Hepatocyte (in vitro differentiated cells): ENCODE data around the gene TMA7B.

Experiments used
- EZH2 ChIP-seq: fragments of 200-600 bp; sonication (generic); IDR thresholded peaks from 2 replicates; pipeline ENCODE4 v1.6.1; 2016; ENCODE audit warnings: antibody characterized with exemption, mild to moderate bottlenecking, borderline replicate concordance
- EZH2phosphoT487 ChIP-seq: fragments of 200-600 bp; sonication (generic); IDR thresholded peaks from one replicate; pipeline ENCODE4 v1.6.1; 2018; ENCODE audit warnings: antibody characterized with exemption, mild to moderate bottlenecking, low read depth, moderate library complexity; ENCODE audit not compliant: unreplicated experiment, severe bottlenecking
- TF ChIP-seq, protein P1 (sequence below): fragments of 200-600 bp; sonication (generic); IDR thresholded peaks from 2 replicates; pipeline ENCODE4 v1.5.1; 2016; ENCODE audit warnings: antibody characterized with exemption, mild to moderate bottlenecking; ENCODE audit not compliant: poor library complexity

DNA sequence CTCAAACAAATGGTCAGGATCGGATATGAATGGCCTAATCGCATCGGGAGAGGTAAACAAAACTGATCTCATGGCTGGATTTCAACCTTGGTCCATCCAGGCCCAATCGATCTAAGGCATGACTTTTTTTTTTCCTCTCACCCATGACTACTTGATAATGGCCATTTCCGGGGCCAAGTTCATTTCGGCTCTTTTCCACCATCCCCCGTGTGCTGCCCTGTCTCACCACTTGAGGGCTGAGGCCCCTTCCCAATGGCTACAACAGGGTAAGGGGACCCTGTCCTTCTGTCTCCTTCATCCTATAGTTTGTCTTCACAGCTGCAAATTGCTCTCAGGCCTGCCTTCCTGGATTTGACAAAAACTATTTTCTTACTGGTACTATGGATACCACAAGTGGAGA lies 32.7 kb upstream of the TMA7B start:
- TF ChIP-seq EZH2 (no peak), EZH2phosphoT487 (no peak)
- TF ChIP-seq, protein P1, sequence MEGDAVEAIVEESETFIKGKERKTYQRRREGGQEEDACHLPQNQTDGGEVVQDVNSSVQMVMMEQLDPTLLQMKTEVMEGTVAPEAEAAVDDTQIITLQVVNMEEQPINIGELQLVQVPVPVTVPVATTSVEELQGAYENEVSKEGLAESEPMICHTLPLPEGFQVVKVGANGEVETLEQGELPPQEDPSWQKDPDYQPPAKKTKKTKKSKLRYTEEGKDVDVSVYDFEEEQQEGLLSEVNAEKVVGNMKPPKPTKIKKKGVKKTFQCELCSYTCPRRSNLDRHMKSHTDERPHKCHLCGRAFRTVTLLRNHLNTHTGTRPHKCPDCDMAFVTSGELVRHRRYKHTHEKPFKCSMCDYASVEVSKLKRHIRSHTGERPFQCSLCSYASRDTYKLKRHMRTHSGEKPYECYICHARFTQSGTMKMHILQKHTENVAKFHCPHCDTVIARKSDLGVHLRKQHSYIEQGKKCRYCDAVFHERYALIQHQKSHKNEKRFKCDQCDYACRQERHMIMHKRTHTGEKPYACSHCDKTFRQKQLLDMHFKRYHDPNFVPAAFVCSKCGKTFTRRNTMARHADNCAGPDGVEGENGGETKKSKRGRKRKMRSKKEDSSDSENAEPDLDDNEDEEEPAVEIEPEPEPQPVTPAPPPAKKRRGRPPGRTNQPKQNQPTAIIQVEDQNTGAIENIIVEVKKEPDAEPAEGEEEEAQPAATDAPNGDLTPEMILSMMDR, result no peak
